Measurements from ENCODE around the gene LCNL1.

LCNL1 gene

DNA sequence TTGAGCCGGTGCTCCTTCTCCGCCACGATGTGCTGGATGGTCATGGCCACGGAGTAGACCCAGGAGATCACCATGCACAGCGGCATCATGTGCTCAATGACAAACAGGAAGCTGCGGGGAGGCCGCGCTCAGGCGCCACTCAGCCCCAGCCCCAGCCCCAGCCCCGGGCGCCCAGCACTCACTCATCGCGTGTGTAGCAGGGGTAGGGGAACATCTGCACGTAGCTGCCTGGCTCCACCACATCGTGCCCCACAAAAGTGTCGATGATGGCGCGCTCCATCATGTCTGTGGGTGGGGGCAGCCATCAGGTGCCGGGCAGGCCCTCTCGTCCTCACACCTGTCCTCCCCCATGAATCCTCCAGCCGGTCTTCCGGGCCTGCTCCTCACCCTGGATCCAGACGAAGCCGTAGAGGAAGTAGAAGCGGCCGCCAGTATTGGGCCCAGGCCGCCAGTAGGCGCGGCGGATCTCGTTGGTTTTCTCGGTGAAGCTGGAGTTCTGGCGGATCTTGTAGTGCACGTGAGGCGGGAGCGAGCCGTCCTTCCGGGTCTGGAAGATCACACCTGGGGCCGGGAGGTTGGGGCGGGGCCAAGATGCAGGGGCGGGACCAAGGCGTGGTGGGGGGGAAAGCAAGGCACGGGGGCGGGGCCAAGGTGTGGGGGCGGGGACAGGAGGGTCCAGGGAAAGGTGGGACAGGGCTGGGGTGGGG lies 35.2 kb downstream of the LCNL1 start:
- peaks cover 6% of the 10 kb centered on the region for H3K4me1 ChIP-seq (ENCODE audit: control insufficient read depth, insufficient read depth, low read depth, low read length)
- no peak overlapping the region for H4K8ac ChIP-seq (ENCODE audit: low read length)
- H3K23ac ChIP-seq (ENCODE audit: low read length in 2 of 2) = no peak overlapping the region
- no peak overlapping the region for H3K4ac ChIP-seq (ENCODE audit: low read depth in 1 of 2, low read length in 2 of 2)
- no peak overlapping the region for H4K91ac ChIP-seq (ENCODE audit: low read length)
- no peaks in the 10 kb centered on the region for H3K27me3 ChIP-seq (ENCODE audit: control insufficient read depth in 1 of 2, insufficient read depth in 1 of 2, low read length in 2 of 2)
- H2BK5ac ChIP-seq (ENCODE audit: low read depth, low read length, poor library complexity, severe bottlenecking) = no peak overlapping the region
- no peak overlapping the region for H3K14ac ChIP-seq (ENCODE audit: low read length in 2 of 2)
- H2AK5ac ChIP-seq (ENCODE audit: low read length, severe bottlenecking) = no peak overlapping the region
- H2BK15ac ChIP-seq (ENCODE audit: low read depth, poor library complexity, severe bottlenecking) = no peak overlapping the region
- H2BK12ac ChIP-seq (ENCODE audit: low read length in 2 of 2) = no peak overlapping the region
- 92% methylated on average over 41 of the region's 45 CpGs for WGBS
- H2BK120ac ChIP-seq (ENCODE audit: low read depth, low read length) = no peak overlapping the region
- H3K4me3 ChIP-seq (ENCODE audit: insufficient read depth in 1 of 2, low read depth in 1 of 2, low read length in 2 of 2) = no peak overlapping the region
- no peak overlapping the region for H3K9ac ChIP-seq (ENCODE audit: low read length)
- H3K9me3 ChIP-seq (ENCODE audit: control insufficient read depth, low read length) = no peaks in the 10 kb centered on the region
- H3K27ac ChIP-seq (ENCODE audit: low read length, poor library complexity, severe bottlenecking) = no peak overlapping the region
- DNase-seq = no peak
- H3K4me2 ChIP-seq (ENCODE audit: low read length, poor library complexity, severe bottlenecking) = no peak overlapping the region
- no peak overlapping the region for H3K18ac ChIP-seq (ENCODE audit: low read depth in 1 of 2, low read length in 2 of 2)
- H3K79me1 ChIP-seq (replicated peaks; ENCODE audit: low read length, poor library complexity, severe bottlenecking) = no peaks in the 10 kb centered on the region
- peaks cover 12 to 74% of the 10 kb centered on the region in 2 experiments for H3K36me3 ChIP-seq (ENCODE audit: control insufficient read depth in 1 of 2, insufficient read depth in 2 of 2, low read depth in 1 of 2, low read length in 2 of 2)
- no peak overlapping the region for H2AFZ ChIP-seq (ENCODE audit: low read depth, low read length)

DNA sequence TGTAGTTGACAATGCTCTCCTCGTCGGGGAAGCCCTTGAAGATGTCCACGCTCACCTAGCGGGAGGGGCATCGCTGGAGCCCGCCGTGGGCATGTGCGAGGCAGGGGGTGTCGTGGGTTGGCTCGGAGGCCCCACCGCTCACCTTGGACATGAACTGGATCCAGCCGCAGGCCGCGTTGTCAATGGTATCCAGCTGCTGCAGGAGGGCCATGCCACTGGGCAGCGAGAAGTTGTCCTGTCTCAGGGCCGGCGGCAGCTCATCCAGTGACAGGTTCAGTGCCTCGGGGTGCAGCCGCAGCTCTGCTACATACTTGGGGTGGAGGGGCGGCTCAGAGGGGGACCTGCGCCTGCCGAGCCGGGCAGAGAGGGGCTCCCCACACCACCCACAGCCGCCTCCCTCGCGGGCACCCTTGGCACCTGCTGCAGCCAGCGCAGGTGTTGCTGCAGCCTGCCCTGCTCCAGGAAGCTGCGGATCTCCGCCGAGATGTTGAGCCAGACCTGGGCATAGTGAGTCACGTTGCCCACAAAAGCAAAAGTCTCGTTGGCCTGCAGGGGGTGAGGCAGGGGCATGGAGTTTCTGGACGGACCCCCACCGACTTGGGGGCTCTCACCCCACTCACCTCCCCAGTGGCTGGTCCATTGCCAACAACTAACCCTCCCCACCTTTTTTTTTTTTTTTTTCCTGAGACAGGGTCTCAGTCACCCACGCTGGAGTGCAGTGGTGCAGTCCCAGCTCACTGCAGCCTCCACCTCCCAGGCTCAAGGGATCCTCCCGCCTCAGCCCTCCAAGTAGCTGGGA lies 36.2 kb downstream of the LCNL1 start:
- Histone ChIP-seq H3K23ac (ENCODE audit: low read length in 2 of 2) (no peak overlapping the region), H3K79me1 (replicated peaks; ENCODE audit: low read length, poor library complexity, severe bottlenecking) (no peaks in the 10 kb centered on the region), H3K4ac (ENCODE audit: low read depth in 1 of 2, low read length in 2 of 2) (no peak overlapping the region), H3K4me3 (ENCODE audit: insufficient read depth in 1 of 2, low read depth in 1 of 2, low read length in 2 of 2) (no peak overlapping the region), H3K9ac (ENCODE audit: low read length) (no peak overlapping the region), H3K9me3 (ENCODE audit: control insufficient read depth, low read length) (no peaks in the 10 kb centered on the region), H2BK15ac (ENCODE audit: low read depth, poor library complexity, severe bottlenecking) (no peak overlapping the region), H4K8ac (ENCODE audit: low read length) (no peak overlapping the region), H3K14ac (ENCODE audit: low read length in 2 of 2) (no peak overlapping the region), H2AK5ac (ENCODE audit: low read length, severe bottlenecking) (no peak overlapping the region), H3K4me1 (ENCODE audit: control insufficient read depth, insufficient read depth, low read depth, low read length) (peaks cover 14% of the 10 kb centered on the region), H3K27ac (ENCODE audit: low read length, poor library complexity, severe bottlenecking) (no peak overlapping the region), H4K91ac (ENCODE audit: low read length) (no peak overlapping the region), H3K27me3 (ENCODE audit: control insufficient read depth in 1 of 2, insufficient read depth in 1 of 2, low read length in 2 of 2) (no peaks in the 10 kb centered on the region), H3K36me3 (ENCODE audit: control insufficient read depth in 1 of 2, insufficient read depth in 2 of 2, low read depth in 1 of 2, low read length in 2 of 2) (peaks cover 12 to 64% of the 10 kb centered on the region in 2 experiments), H2BK120ac (ENCODE audit: low read depth, low read length) (no peak overlapping the region), H2BK5ac (ENCODE audit: low read depth, low read length, poor library complexity, severe bottlenecking) (no peak overlapping the region), H3K18ac (ENCODE audit: low read depth in 1 of 2, low read length in 2 of 2) (no peak overlapping the region), H2AFZ (ENCODE audit: low read depth, low read length) (no peak overlapping the region), H2BK12ac (ENCODE audit: low read length in 2 of 2) (no peak overlapping the region), H3K4me2 (ENCODE audit: low read length, poor library complexity, severe bottlenecking) (no peak overlapping the region)
- WGBS = 92% methylated on average over 36 of the region's 36 CpGs
- DNase-seq = no peak

DNA sequence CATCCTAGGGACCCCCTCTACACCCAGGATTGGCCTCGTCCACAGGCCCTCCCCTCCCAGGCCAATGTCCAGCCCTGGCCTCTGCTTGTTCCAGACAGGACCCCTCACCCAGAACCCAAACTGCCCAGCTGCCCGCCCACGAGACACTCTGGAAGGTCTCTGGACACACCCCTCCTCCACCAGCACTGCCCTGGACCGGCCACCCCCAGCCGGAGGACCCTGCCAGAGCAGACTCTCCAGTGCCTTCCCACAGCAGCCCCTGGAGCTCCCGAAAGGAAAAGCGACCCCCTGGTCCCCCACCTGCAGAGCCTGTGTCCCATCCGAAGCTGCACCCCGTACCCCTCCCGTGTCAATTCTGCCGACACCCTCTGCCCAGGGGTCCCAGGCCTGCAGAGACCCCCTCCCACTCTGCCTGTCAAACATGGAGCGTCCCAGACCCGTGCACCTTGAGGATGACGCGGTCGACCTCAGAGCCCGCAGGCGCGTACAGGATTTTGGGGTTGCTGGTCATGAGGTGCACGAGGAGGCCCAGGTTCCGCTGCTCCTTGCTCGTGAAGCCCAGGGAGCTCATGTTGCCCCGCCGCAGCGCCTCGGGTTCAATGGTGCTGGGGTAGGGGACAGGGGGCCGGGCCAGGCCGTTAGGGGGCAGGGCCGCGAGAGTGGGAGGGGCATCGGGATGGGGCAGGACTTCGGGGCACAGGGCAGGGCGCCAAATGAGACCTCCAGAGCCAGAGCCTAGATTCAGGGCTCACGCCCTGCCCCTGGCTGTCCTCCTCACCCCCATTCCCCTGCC lies 37.3 kb downstream of the LCNL1 start:
- Histone ChIP-seq H3K4ac (ENCODE audit: low read depth in 1 of 2, low read length in 2 of 2) (no peak overlapping the region), H3K14ac (ENCODE audit: low read length in 2 of 2) (no peak overlapping the region), H4K91ac (ENCODE audit: low read length) (no peak overlapping the region), H2BK15ac (ENCODE audit: low read depth, poor library complexity, severe bottlenecking) (no peak overlapping the region), H3K9me3 (ENCODE audit: control insufficient read depth, low read length) (no peaks in the 10 kb centered on the region), H3K27me3 (ENCODE audit: control insufficient read depth in 1 of 2, insufficient read depth in 1 of 2, low read length in 2 of 2) (no peaks in the 10 kb centered on the region), H3K4me2 (ENCODE audit: low read length, poor library complexity, severe bottlenecking) (no peak overlapping the region), H3K4me1 (ENCODE audit: control insufficient read depth, insufficient read depth, low read depth, low read length) (peaks cover 13% of the 10 kb centered on the region), H2AK5ac (ENCODE audit: low read length, severe bottlenecking) (no peak overlapping the region), H2BK120ac (ENCODE audit: low read depth, low read length) (no peak overlapping the region), H3K23ac (ENCODE audit: low read length in 2 of 2) (no peak overlapping the region), H2BK5ac (ENCODE audit: low read depth, low read length, poor library complexity, severe bottlenecking) (no peak overlapping the region), H2BK12ac (ENCODE audit: low read length in 2 of 2) (no peak overlapping the region), H3K79me1 (replicated peaks; ENCODE audit: low read length, poor library complexity, severe bottlenecking) (no peaks in the 10 kb centered on the region), H3K18ac (ENCODE audit: low read depth in 1 of 2, low read length in 2 of 2) (no peak overlapping the region), H3K9ac (ENCODE audit: low read length) (no peak overlapping the region), H3K4me3 (ENCODE audit: insufficient read depth in 1 of 2, low read depth in 1 of 2, low read length in 2 of 2) (no peak overlapping the region), H4K8ac (ENCODE audit: low read length) (no peak overlapping the region), H2AFZ (ENCODE audit: low read depth, low read length) (no peak overlapping the region), H3K36me3 (ENCODE audit: control insufficient read depth in 1 of 2, insufficient read depth in 2 of 2, low read depth in 1 of 2, low read length in 2 of 2) (peaks cover 12 to 53% of the 10 kb centered on the region in 2 experiments), H3K27ac (ENCODE audit: low read length, poor library complexity, severe bottlenecking) (no peak overlapping the region)
- WGBS = 92% methylated on average over 32 of the region's 34 CpGs
- DNase-seq = no peak
